MM.1S (cell line): Measurements from ENCODE around the gene DAZAP1.

Experiments used
- DNase-seq: peaks from one replicate; pipeline ENCODE4 v3.0.0-alpha.2; 2015
- H2AFZ ChIP-seq: fragments of 300-600 bp; sonication (generic); 2 replicates; pipeline ENCODE4 v1.6.0; 2016; ENCODE audit warnings: antibody characterized with exemption, low read length
- H3F3A ChIP-seq: fragments of 300-600 bp; sonication (generic); 2 replicates; pipeline ENCODE4 v1.6.1; 2016; ENCODE audit warnings: mild to moderate bottlenecking, antibody characterized with exemption, low read length, moderate library complexity, mixed read lengths; ENCODE audit not compliant: insufficient read depth
- H3K27ac ChIP-seq: fragments of 300-600 bp; sonication (generic); 2 replicates; pipeline ENCODE4 v1.5.1; 2016; ENCODE audit warnings: mild to moderate bottlenecking, low read length
- H3K27me3 ChIP-seq: fragments of 300-600 bp; sonication (generic); replicated peaks from 2 replicates; pipeline ENCODE4 v1.6.0; 2016; ENCODE audit warnings: low read length; ENCODE audit not compliant: insufficient read depth
- H3K36me3 ChIP-seq: fragments of 300-600 bp; sonication (generic); replicated peaks from 2 replicates; pipeline ENCODE4 v1.6.1; 2016; ENCODE audit warnings: mild to moderate bottlenecking, low read length, mixed read lengths; ENCODE audit not compliant: insufficient read depth
- H3K4me1 ChIP-seq: fragments of 300-600 bp; sonication (generic); 2 replicates; pipeline ENCODE4 v1.6.1; 2016; ENCODE audit warnings: low read length, mixed read lengths
- H3K4me2 ChIP-seq: fragments of 300-600 bp; sonication (generic); 2 replicates; pipeline ENCODE4 v1.6.0; 2016; ENCODE audit warnings: low read depth, low read length
- H3K4me3 ChIP-seq: fragments of 300-600 bp; sonication (generic); 2 replicates; pipeline ENCODE4 v1.5.1; 2016; ENCODE audit warnings: low read length, mixed read lengths
- H3K79me2 ChIP-seq: fragments of 300-600 bp; sonication (generic); 2 replicates; pipeline ENCODE4 v1.6.1; 2016; ENCODE audit warnings: mixed run types, low read length, mixed read lengths
- H3K9ac ChIP-seq: fragments of 300-600 bp; sonication (generic); 2 replicates; pipeline ENCODE4 v1.6.1; 2016; ENCODE audit warnings: low read length, mixed read lengths
- H3K9me2 ChIP-seq: fragments of 300-600 bp; sonication (generic); replicated peaks from 2 replicates; pipeline ENCODE4 v1.6.1; 2016; ENCODE audit warnings: mild to moderate bottlenecking, low read length, mixed read lengths; ENCODE audit not compliant: insufficient read depth
- H3K9me3 ChIP-seq: fragments of 300-600 bp; sonication (generic); replicated peaks from 2 replicates; pipeline ENCODE4 v1.6.1; 2016; ENCODE audit warnings: mild to moderate bottlenecking, low read length, mixed read lengths; ENCODE audit not compliant: insufficient read depth
- H4K20me1 ChIP-seq: fragments of 300-600 bp; sonication (generic); 2 replicates; pipeline ENCODE4 v1.6.1; 2016; ENCODE audit warnings: mild to moderate bottlenecking, low read length, moderate library complexity, mixed read lengths; ENCODE audit not compliant: insufficient read depth
- EZH2 ChIP-seq: fragments of 300-600 bp; sonication (generic); optimal IDR thresholded peaks from 2 replicates; pipeline ENCODE3; 2017; ENCODE audit warnings: low read depth, mild to moderate bottlenecking, antibody characterized with exemption, low read length, mixed read lengths
- EZH2phosphoT487 ChIP-seq: fragments of 300-600 bp; sonication (generic); IDR thresholded peaks from 2 replicates; pipeline ENCODE4 v1.6.1; 2018; ENCODE audit warnings: antibody characterized with exemption, low read length
- TF ChIP-seq, protein P1 (sequence below): fragments of 300-600 bp; sonication (generic); IDR thresholded peaks from 2 replicates; pipeline ENCODE4 v1.5.1; 2016; ENCODE audit warnings: antibody characterized with exemption, low read length, mixed read lengths

Gene DAZAP1

DNA sequence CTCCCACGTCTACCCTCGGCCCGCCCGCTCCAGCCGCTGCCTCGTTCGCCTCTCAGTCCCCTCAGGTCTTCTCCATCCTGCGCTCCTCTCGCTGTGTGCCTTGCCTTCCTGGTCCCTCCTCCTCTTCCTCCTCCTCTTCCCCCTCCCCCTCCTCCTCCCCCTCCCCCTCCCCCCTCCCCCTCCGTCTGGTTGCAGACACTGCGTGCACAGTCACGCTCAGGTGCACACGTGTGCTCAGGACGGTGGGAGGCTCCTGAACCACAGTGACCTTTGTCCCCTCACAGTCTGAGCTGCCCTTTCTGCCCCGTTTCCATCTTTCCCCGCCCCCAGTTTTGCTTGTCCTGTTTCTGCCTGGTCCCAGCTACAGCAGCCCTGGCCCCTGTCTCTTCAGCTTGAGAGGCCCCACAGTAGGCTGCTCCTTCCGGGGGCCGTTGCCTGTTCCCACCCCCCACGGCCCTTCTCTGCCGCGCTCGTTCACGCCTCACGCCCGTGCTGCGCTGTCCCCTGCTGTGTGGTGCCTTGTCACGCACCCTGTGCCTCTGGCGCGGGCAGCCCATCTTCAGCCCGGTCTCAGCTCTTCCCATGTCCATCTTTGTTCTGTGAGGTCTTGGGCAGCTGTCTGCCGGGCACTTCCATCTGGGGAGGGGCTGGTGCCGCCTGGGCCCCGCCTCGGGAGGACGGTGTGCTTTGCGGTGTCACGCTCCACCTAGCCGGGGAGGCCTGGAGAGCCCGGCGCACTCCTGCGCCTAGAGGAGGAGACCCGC is 17.0 kb downstream of the DAZAP1 start:
- H3K79me2 ChIP-seq: peaks cover 82% of the 10 kb centered on the region
- TF ChIP-seq EZH2: no peak
- H4K20me1 ChIP-seq: peaks cover 7% of the 10 kb centered on the region; the same call in 1 of the 2 replicates
- no peaks in the 10 kb centered on the region for H3K9me3 ChIP-seq
- peaks cover 32% of the 10 kb centered on the region for H3K36me3 ChIP-seq
- no peak overlapping the region for H3K4me3 ChIP-seq
- H3K9ac ChIP-seq: no peak overlapping the region
- H3K9me2 ChIP-seq: no peaks in the 10 kb centered on the region
- peaks cover 4% of the 10 kb centered on the region; the same call in 1 of the 2 replicates for H3F3A ChIP-seq
- no peak overlapping the region for H3K27ac ChIP-seq
- H3K27me3 ChIP-seq: no peaks in the 10 kb centered on the region
- H2AFZ ChIP-seq: no peak overlapping the region
- H3K4me1 ChIP-seq: no peaks in the 10 kb centered on the region
- H3K4me2 ChIP-seq: no peak overlapping the region
- DNase-seq: no peak

DNA sequence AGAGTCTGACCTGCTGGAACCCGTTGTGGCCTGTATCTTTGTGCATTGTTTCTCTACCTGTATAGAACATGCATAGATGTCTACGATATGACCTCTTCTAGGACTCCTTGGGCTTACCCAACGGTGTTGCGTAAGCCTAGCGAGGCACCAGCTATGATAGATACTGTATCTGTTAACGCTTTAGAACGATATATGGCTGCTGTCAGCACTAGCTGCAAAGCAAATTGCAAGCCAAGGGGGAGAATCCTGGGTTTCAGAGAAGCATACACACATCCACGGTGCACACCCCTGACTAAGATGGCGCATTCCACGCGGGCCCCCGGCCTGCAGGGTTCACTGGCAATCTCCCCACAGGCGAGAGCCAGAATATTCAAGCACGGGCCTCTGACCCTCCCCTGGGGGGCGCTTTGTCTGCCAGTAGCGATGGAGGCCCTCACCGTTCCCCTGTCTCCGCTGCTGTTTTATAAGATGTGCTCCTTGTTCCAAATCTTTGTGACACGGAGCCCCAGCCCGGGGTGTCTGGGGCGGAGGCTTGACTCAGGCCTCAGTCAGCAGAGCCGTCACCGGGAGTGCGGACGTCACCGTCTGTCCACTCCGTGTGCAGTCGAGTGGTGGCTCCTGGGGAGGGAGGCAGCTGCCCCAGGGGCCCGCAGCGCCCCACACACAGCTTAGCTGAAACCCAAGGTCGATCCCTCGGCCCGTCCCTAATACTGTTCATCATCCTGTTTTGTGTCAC is 17.9 kb downstream of the DAZAP1 start:
- Histone ChIP-seq H3K9me2 (no peaks in the 10 kb centered on the region), H3K79me2 (peaks cover 80% of the 10 kb centered on the region), H3K4me1 (no peaks in the 10 kb centered on the region), H3F3A (peaks cover 4% of the 10 kb centered on the region; the same call in 1 of the 2 replicates), H3K36me3 (peaks cover 29% of the 10 kb centered on the region), H3K27me3 (no peaks in the 10 kb centered on the region), H3K4me2 (no peak overlapping the region), H2AFZ (no peak overlapping the region), H3K27ac (no peak overlapping the region), H3K9me3 (no peaks in the 10 kb centered on the region), H3K4me3 (no peak overlapping the region), H4K20me1 (0 out of 2 replicates have a peak, but pooled peaks cover 7% of the 10 kb centered on the region), H3K9ac (no peak overlapping the region)
- TF ChIP-seq EZH2phosphoT487 (no peak), EZH2 (no peak)
- TF ChIP-seq, protein P1, sequence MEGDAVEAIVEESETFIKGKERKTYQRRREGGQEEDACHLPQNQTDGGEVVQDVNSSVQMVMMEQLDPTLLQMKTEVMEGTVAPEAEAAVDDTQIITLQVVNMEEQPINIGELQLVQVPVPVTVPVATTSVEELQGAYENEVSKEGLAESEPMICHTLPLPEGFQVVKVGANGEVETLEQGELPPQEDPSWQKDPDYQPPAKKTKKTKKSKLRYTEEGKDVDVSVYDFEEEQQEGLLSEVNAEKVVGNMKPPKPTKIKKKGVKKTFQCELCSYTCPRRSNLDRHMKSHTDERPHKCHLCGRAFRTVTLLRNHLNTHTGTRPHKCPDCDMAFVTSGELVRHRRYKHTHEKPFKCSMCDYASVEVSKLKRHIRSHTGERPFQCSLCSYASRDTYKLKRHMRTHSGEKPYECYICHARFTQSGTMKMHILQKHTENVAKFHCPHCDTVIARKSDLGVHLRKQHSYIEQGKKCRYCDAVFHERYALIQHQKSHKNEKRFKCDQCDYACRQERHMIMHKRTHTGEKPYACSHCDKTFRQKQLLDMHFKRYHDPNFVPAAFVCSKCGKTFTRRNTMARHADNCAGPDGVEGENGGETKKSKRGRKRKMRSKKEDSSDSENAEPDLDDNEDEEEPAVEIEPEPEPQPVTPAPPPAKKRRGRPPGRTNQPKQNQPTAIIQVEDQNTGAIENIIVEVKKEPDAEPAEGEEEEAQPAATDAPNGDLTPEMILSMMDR: no peak
- DNase-seq: no peak

DNA sequence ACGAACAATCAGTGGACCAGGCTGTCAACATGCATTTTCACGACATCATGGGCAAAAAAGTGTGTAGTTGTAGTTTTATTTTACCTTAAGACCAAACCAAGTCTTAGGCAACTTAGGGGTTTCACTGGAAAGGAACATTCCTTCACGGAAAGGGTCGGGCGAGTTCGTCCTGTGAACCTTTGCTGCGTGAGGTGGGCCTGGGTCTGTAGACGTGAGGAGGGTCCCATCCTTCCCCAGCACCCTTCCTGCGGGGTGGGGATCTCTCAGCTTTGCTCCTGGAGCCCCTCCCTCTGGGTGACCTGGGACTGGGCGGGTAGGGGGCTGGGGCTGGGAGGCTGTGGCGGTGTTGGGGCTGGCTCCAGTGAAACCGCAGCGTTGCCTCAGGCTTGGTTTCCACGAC is 18.5 kb downstream of the DAZAP1 start:
- Histone ChIP-seq H4K20me1 (0 out of 2 replicates have a peak, but pooled peaks cover 7% of the 10 kb centered on the region), H3K79me2 (peaks cover 73% of the 10 kb centered on the region), H3K4me2 (no peak overlapping the region), H3K9me2 (no peaks in the 10 kb centered on the region), H3K4me1 (no peaks in the 10 kb centered on the region), H2AFZ (no peak overlapping the region), H3K4me3 (no peak overlapping the region), H3K36me3 (peaks cover 29% of the 10 kb centered on the region), H3F3A (peaks cover 4% of the 10 kb centered on the region; the same call in 1 of the 2 replicates), H3K27ac (no peak overlapping the region), H3K27me3 (no peaks in the 10 kb centered on the region), H3K9ac (no peak overlapping the region), H3K9me3 (no peaks in the 10 kb centered on the region)
- no peak for DNase-seq
- TF ChIP-seq EZH2phosphoT487: no peak
- TF ChIP-seq EZH2: no peak

DNA sequence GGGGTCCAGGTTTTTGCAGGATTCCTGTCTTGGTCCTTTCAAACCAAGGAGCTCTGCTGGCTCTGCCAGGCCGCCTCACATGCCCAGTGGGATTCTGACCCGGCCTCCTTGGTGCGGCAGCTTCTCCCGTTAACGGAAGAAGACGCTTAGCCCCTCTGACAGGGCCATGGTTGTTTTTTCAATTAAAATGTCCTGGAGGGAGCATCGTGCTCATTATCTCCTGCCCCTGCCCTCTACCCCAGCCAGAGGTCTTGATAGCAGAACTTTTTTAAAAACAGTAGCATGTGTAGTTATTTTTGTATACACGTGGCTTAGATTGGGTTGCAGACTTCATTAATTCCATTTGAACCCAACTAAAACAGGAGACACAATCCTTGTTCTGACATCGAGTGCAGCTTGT is 19.4 kb downstream of the DAZAP1 start:
- Histone ChIP-seq H3K4me1 (no peaks in the 10 kb centered on the region), H3K27me3 (no peaks in the 10 kb centered on the region), H3K27ac (no peak overlapping the region), H2AFZ (no peak overlapping the region), H3K4me3 (no peak overlapping the region), H3K9me3 (no peaks in the 10 kb centered on the region), H3F3A (peaks cover 4% of the 10 kb centered on the region; the same call in 1 of the 2 replicates), H3K9me2 (no peaks in the 10 kb centered on the region), H3K9ac (no peak overlapping the region), H3K36me3 (peaks cover 27% of the 10 kb centered on the region), H3K79me2 (peaks cover 68% of the 10 kb centered on the region), H4K20me1 (0 out of 2 replicates have a peak, but pooled peaks cover 7% of the 10 kb centered on the region), H3K4me2 (no peak overlapping the region)
- DNase-seq: no peak
- TF ChIP-seq EZH2 (no peak), EZH2phosphoT487 (no peak)
- TF ChIP-seq, protein P1: no peak
